OCI-LY7 (cell line): ENCODE results near the gene ATP6V0A4. TPM values are rescaled to one million over a fixed set of nuclear protein-coding genes. Genes with fewer than 3 reads are reported as not detected.
"Not testable (repeated sequence)": the region's sequence is repeated elsewhere in the genome, so short reads cannot be mapped to it uniquely, and the experiment has no call there.

Experiments
- BruUV-seq: library from RNA; stranded (reverse); fragments of 400-500 nt; replicated peaks from 2 replicates; lab custom pipeline; 2021; lab: Mats Ljungman, UMichigan
- CTCF ChIA-PET: fragments of 300-600 bp; sonication (Branson Sonifier 250); formaldehyde crosslinking; loops from one replicate; lab custom pipeline; 2022; ENCODE audit warnings: antibody characterized with exemption; ENCODE audit not compliant: unreplicated experiment; lab: Charles Lee
- POLR2A ChIA-PET: fragments of 300-600 bp; sonication (Branson Sonifier 250); formaldehyde crosslinking; loops from one replicate; lab custom pipeline; 2022; ENCODE audit warnings: antibody characterized with exemption; lab: Charles Lee
- DNase-seq: peaks from one replicate; pipeline ENCODE4 v3.0.0-alpha.2; 2015; ENCODE audit warnings: low spot score
- H2AFZ ChIP-seq: fragments of 200-600 bp; sonication (generic), shearing (Covaris generic); 2 replicates; pipeline ENCODE4 v1.6.1; 2014; ENCODE audit warnings: mild to moderate bottlenecking, antibody characterized with exemption, low read length, moderate library complexity
- H3K27ac ChIP-seq: fragments of 200-600 bp; sonication (generic); 2 replicates; pipeline ENCODE4 v1.5.1; 2014; ENCODE audit warnings: mixed run types, low read depth, mild to moderate bottlenecking, moderate library complexity, low read length, inconsistent platforms; ENCODE audit not compliant: poor library complexity, severe bottlenecking
- H3K36me3 ChIP-seq: fragments of 200-600 bp; sonication (generic); 2 replicates; pipeline ENCODE4 v1.6.1; 2014; ENCODE audit warnings: mild to moderate bottlenecking, antibody characterized with exemption, low read length, moderate library complexity, mixed read lengths; ENCODE audit not compliant: insufficient read depth
- H3K4me1 ChIP-seq: fragments of 200-600 bp; sonication (generic); 2 replicates; pipeline ENCODE4 v1.5.1; 2014; ENCODE audit warnings: mild to moderate bottlenecking, low read length; ENCODE audit not compliant: insufficient read depth, poor library complexity, severe bottlenecking
- H3K4me2 ChIP-seq: fragments of 200-600 bp; sonication (generic); 2 replicates; pipeline ENCODE4 v1.6.1; 2014; ENCODE audit warnings: mild to moderate bottlenecking, low read length
- H3K4me3 ChIP-seq: fragments of 200-600 bp; sonication (generic); 2 replicates; pipeline ENCODE4 v1.5.1; 2014; ENCODE audit warnings: mild to moderate bottlenecking, low read depth, low read length; ENCODE audit not compliant: poor library complexity, severe bottlenecking
- H3K79me2 ChIP-seq: fragments of 200-600 bp; sonication (generic); 2 replicates; pipeline ENCODE4 v1.6.1; 2016; ENCODE audit warnings: low read depth, mild to moderate bottlenecking, low read length, moderate library complexity, mixed read lengths; ENCODE audit not compliant: insufficient read depth
- H3K9me2 ChIP-seq: fragments of 200-600 bp; sonication (generic); 2 replicates; pipeline ENCODE4 v1.6.1; 2016; ENCODE audit warnings: mild to moderate bottlenecking, low read length, mixed read lengths; ENCODE audit not compliant: insufficient read depth
- H3K9me3 ChIP-seq: fragments of 200-600 bp; sonication (generic); 2 replicates; pipeline ENCODE4 v1.6.1; 2014; ENCODE audit warnings: mild to moderate bottlenecking, mixed run types, low read length, mixed read lengths
- H4K20me1 ChIP-seq: fragments of 200-600 bp; sonication (generic); 2 replicates; pipeline ENCODE4 v1.6.1; 2014; ENCODE audit warnings: mild to moderate bottlenecking, antibody characterized with exemption, low read length, moderate library complexity, mixed read lengths; ENCODE audit not compliant: insufficient read depth
- CTCF ChIP-seq: fragments of 200-600 bp; sonication (generic); conservative IDR thresholded peaks from 2 replicates; pipeline ENCODE4 v1.5.1; 2014; ENCODE audit warnings: mild to moderate bottlenecking, antibody characterized with exemption, low read length, moderate library complexity, mixed read lengths
- EZH2phosphoT487 ChIP-seq: fragments of 200-600 bp; sonication (generic); IDR thresholded peaks from 2 replicates; pipeline ENCODE4 v1.6.1; 2018; ENCODE audit warnings: low read depth, borderline replicate concordance, mild to moderate bottlenecking, mixed run types, antibody characterized with exemption, low read length, moderate library complexity, mixed read lengths
- intact Hi-C: fragments of 100-400 bp; cut with micrococcal nuclease; formaldehyde crosslinking; loops from one replicate; pipeline ENCODE4 v1.10.0; 2022; ENCODE audit not compliant: unreplicated experiment
- total RNA-seq, 2 experiments: library from RNA; depleted of rRNA in 1 of 2; stranded (reverse); fragments of >200 nt in 1 of 2; shearing (Covaris generic) in 1 of 2; gene quantifications; 2 replicates each; pipeline ENCODE4 v1.2.3, GENCODE V29; 2014 to 2022

Gene ATP6V0A4
- total RNA-seq, 2 experiments from 2014 or later: not detected

GRCh38 chr7:138814816-138815332 lies 16.9 kb upstream of the ATP6V0A4 start:
- TF ChIP-seq CTCF (no peak), EZH2phosphoT487 (no peak)
- no peak for DNase-seq
- Histone ChIP-seq H3K9me3 (no peaks in the 10 kb centered on the region), H3K9me2 (no peaks in the 10 kb centered on the region), H3K4me2 (no peak overlapping the region), H4K20me1 (no peaks in the 10 kb centered on the region), H3K79me2 (no peaks in the 10 kb centered on the region), H3K4me3 (no peak overlapping the region), H3K4me1 (no peaks in the 10 kb centered on the region), H3K36me3 (no peaks in the 10 kb centered on the region), H2AFZ (no peak overlapping the region), H3K27ac (no peak overlapping the region)
- intact Hi-C loops: no loop called here
- no TSS peak for BruUV-seq
- CTCF ChIA-PET: no interaction called here
- POLR2A ChIA-PET: interaction anchor here (0.6 kb wide), 2 partner anchors 47 to 632 kb away, joined by 3 to 7 read pairs; no protein-coding TSS in a partner anchor

GRCh38 chr7:138813945-138814344 lies 15.9 kb upstream of the ATP6V0A4 start:
- Histone ChIP-seq H3K9me2 (no peaks in the 10 kb centered on the region), H3K36me3 (no peaks in the 10 kb centered on the region), H2AFZ (no peak overlapping the region), H4K20me1 (no peaks in the 10 kb centered on the region), H3K27ac (no peak overlapping the region), H3K4me1 (no peaks in the 10 kb centered on the region), H3K9me3 (no peaks in the 10 kb centered on the region), H3K4me2 (no peak overlapping the region), H3K4me3 (no peak overlapping the region), H3K79me2 (no peaks in the 10 kb centered on the region)
- no TSS peak for BruUV-seq
- ChIA-PET POLR2A (no interaction called here), CTCF (no interaction called here)
- DNase-seq: no peak
- TF ChIP-seq CTCF (no peak), EZH2phosphoT487 (no peak)
- intact Hi-C loops: no loop called here

GRCh38 chr7:138811327-138811726 lies 13.3 kb upstream of the ATP6V0A4 start:
- H3K9me3 ChIP-seq, POLR2A ChIA-PET, H3K79me2 ChIP-seq, H4K20me1 ChIP-seq, H3K9me2 ChIP-seq, H3K4me1 ChIP-seq, intact Hi-C loops, H3K4me3 ChIP-seq, H3K27ac ChIP-seq, H3K4me2 ChIP-seq, BruUV-seq, DNase-seq, H2AFZ ChIP-seq, CTCF ChIA-PET, H3K36me3 ChIP-seq: not testable (repeated sequence)
